A549 (cell line): ENCODE results near the gene CFAP46. TPM values are rescaled to one million over a fixed set of nuclear protein-coding genes. Genes with fewer than 3 reads are reported as not detected.

ENCODE experiments used
- ATAC-seq, 2 experiments: fragments of 200-7000 bp in 1 of 2; fragments of >200 bp in 1 of 2; cut with Nextera tagmentation in 1 of 2; cut with Tn5 transposase in 1 of 2; 3 replicates each; pipeline versions ENCODE4 v1.8.0 to v1.9.1; 2018 to 2020; ENCODE audit warnings: mild to moderate bottlenecking in 1 of 2, moderate library complexity in 1 of 2
- CTCF ChIA-PET: fragments of 300-600 bp; sonication (Branson Sonifier 250); formaldehyde crosslinking; extraction: SDS; loops from one replicate; lab custom pipeline; 2021; ENCODE audit warnings: antibody characterized with exemption, inconsistent platforms; lab: Yijun Ruan, JAX
- POLR2A ChIA-PET: fragments of 350-600 bp; formaldehyde crosslinking; extraction: SDS; loops from one replicate; lab custom pipeline; 2021; ENCODE audit warnings: antibody characterized with exemption, inconsistent platforms; lab: Yijun Ruan, JAX
- DNase-seq, 2 experiments: peaks; one replicate each; pipeline versions ENCODE4 v3.0.0 to v3.0.0-alpha.2; 2011 to 2016; ENCODE audit warnings: low read depth in 1 of 2, low spot score in 1 of 2
- FAIRE-seq: peaks from 2 replicates; lab custom pipeline; 2011; peaks lifted over from hg19 to GRCh38; lab: Jason Lieb, UNC
- H3K27ac ChIP-seq, 2 experiments: fragments of >200 bp; sonication (Bioruptor Twin); formaldehyde crosslinking; 3 replicates each; pipeline ENCODE4 v1.5.1; 2016 to 2017
- H3K4me1 ChIP-seq: fragments of >200 bp; sonication (Bioruptor Twin); formaldehyde crosslinking; 3 replicates; pipeline ENCODE4 v1.6.1; 2016
- H3K4me2 ChIP-seq: fragments of >200 bp; sonication (Bioruptor Twin); formaldehyde crosslinking; 3 replicates; pipeline ENCODE4 v1.6.1; 2016
- H3K4me3 ChIP-seq: fragments of >200 bp; sonication (Bioruptor Twin); formaldehyde crosslinking; 3 replicates; pipeline ENCODE4 v1.5.1; 2016
- H3K9me3 ChIP-seq: fragments of >200 bp; sonication (Bioruptor Twin); formaldehyde crosslinking; 3 replicates; pipeline ENCODE4 v1.6.1; 2016
- CHD4 ChIP-seq: fragments of 200-600 bp; sonication (generic); IDR thresholded peaks from 2 replicates; pipeline ENCODE4 v1.6.1; 2016; ENCODE audit warnings: antibody characterized with exemption, mild to moderate bottlenecking, borderline replicate concordance
- EHF ChIP-seq: fragments of 250-450 bp; sonication (Bioruptor Pico); IDR thresholded peaks from 2 replicates; pipeline ENCODE4 v1.5.0; 2020; ENCODE audit warnings: mild to moderate bottlenecking
- EHMT2 ChIP-seq: fragments of 200-600 bp; sonication (generic); IDR thresholded peaks from 2 replicates; pipeline ENCODE4 v1.6.1; 2016; ENCODE audit warnings: antibody characterized with exemption, low read depth, mild to moderate bottlenecking, moderate library complexity
- ESRRA ChIP-seq: fragments of 150-350 bp; IDR thresholded peaks from 2 replicates; pipeline ENCODE4 v1.6.1; 2014; ENCODE audit warnings: mild to moderate bottlenecking, low read length, borderline replicate concordance
- FOSL2 ChIP-seq, 2 experiments: fragments of 450-650 bp in 1 of 2; fragments of >200 bp in 1 of 2; sonication (Bioruptor Twin) in 1 of 2; formaldehyde crosslinking; IDR thresholded peaks; 2 replicates each; pipeline versions ENCODE4 v1.5.0 to v1.6.1; 2016 to 2020; ENCODE audit warnings: mild to moderate bottlenecking in 1 of 2, moderate library complexity in 1 of 2
- FOXS1 ChIP-seq: fragments of 250-450 bp; sonication (Bioruptor Pico); IDR thresholded peaks from 2 replicates; pipeline ENCODE4 v1.5.0; 2020; ENCODE audit warnings: mild to moderate bottlenecking, moderate library complexity
- GATA3 ChIP-seq: IDR thresholded peaks from 2 replicates; pipeline ENCODE4 v1.6.1; 2012; ENCODE audit warnings: borderline replicate concordance
- HEYL ChIP-seq: fragments of 250-450 bp; sonication (Bioruptor Pico); IDR thresholded peaks from 2 replicates; pipeline ENCODE4 v1.8.0; 2021; ENCODE audit warnings: mild to moderate bottlenecking, moderate library complexity
- HOXB5 ChIP-seq: fragments of 250-450 bp; sonication (Bioruptor Pico); IDR thresholded peaks from 2 replicates; pipeline ENCODE4 v1.5.0; 2020; ENCODE audit warnings: mild to moderate bottlenecking, moderate library complexity
- KDM5A ChIP-seq: fragments of 200-600 bp; sonication (generic); IDR thresholded peaks from 2 replicates; pipeline ENCODE4 v1.6.1; 2016; ENCODE audit warnings: antibody characterized with exemption, mild to moderate bottlenecking
- MAFK ChIP-seq: fragments of 450-650 bp; IDR thresholded peaks from 2 replicates; pipeline ENCODE4 v1.6.1; 2014; ENCODE audit not compliant: partially characterized antibody
- NFE2L2 ChIP-seq: fragments of 150-350 bp; conservative IDR thresholded peaks from 2 replicates; pipeline ENCODE4 v1.6.1; 2014; ENCODE audit warnings: low read length
- PHF8 ChIP-seq: fragments of 200-600 bp; sonication (generic); IDR thresholded peaks from 2 replicates; pipeline ENCODE4 v1.6.1; 2016; ENCODE audit warnings: low read depth, mild to moderate bottlenecking, antibody characterized with exemption, moderate library complexity, borderline replicate concordance
- RARB ChIP-seq: fragments of 250-450 bp; sonication (Bioruptor Pico); IDR thresholded peaks from 2 replicates; pipeline ENCODE4 v1.8.0; 2021; ENCODE audit warnings: mild to moderate bottlenecking, moderate library complexity
- RCOR1 ChIP-seq: fragments of 150-350 bp; IDR thresholded peaks from 2 replicates; pipeline ENCODE4 v1.6.1; 2014; ENCODE audit warnings: antibody characterized with exemption, low read length, low read depth
- SMC3 ChIP-seq: fragments of >200 bp; sonication (Bioruptor Twin); formaldehyde crosslinking; IDR thresholded peaks from 3 replicates; pipeline ENCODE4 v1.6.1; 2018; ENCODE audit warnings: inconsistent platforms
- ZFP36 ChIP-seq: fragments of 450-650 bp; IDR thresholded peaks from 2 replicates; pipeline ENCODE4 v1.6.1; 2014; ENCODE audit warnings: borderline replicate concordance; ENCODE audit not compliant: partially characterized antibody
- ZNF302 ChIP-seq: fragments of 250-450 bp; sonication (Bioruptor Pico); IDR thresholded peaks from 2 replicates; pipeline ENCODE4 v1.9.0; 2021; ENCODE audit warnings: inconsistent platforms, mild to moderate bottlenecking, moderate library complexity
- WGBS: methylation state at CpG from one replicate; pipeline ENCODE4 v1.1.6; 2017; ENCODE audit errors: missing lambda C conversion rate; 5-methylcytosine and 5-hydroxymethylcytosine counted together
- polyA plus RNA-seq, 4 experiments: library from polyadenylated mRNA; depleted of rRNA in 3 of 4; stranded (reverse); fragments of >200 nt; fragmentation: RNase III in 1 of 4; extraction: RNeasy Plus Mini Kit Qiagen cat#74134 plus additional on column Dnase treatment in 1 of 4; gene quantifications; 2 replicates in 3 of 4; 3 replicates in 1 of 4; pipeline ENCODE4 v1.2.3, GENCODE V29; 2011 to 2017
- TF ChIP-seq, protein P1 (sequence below): fragments of >200 bp; sonication (Bioruptor Twin); formaldehyde crosslinking; IDR thresholded peaks from 2 replicates; pipeline ENCODE4 v1.6.1; 2016
- TF ChIP-seq, protein P2 (sequence below): fragments of >200 bp; sonication (Bioruptor Twin); formaldehyde crosslinking; IDR thresholded peaks from 3 replicates; pipeline ENCODE4 v1.6.1; 2016
- TF ChIP-seq, protein P3 (sequence below): fragments of 150-350 bp; IDR thresholded peaks from 2 replicates; pipeline ENCODE4 v1.6.1; 2014; ENCODE audit warnings: low read depth, mild to moderate bottlenecking, low read length
- TF ChIP-seq, protein P4 (sequence below): fragments of 250-450 bp; sonication (Bioruptor Pico); IDR thresholded peaks from 2 replicates; pipeline ENCODE4 v1.5.0; 2021; ENCODE audit warnings: mild to moderate bottlenecking, moderate library complexity, borderline replicate concordance

Gene CFAP46
- polyA plus RNA-seq, 2 of the 4 experiments (the other 2 are of a cell fraction): 0.88 to 1.8 TPM

DNA sequence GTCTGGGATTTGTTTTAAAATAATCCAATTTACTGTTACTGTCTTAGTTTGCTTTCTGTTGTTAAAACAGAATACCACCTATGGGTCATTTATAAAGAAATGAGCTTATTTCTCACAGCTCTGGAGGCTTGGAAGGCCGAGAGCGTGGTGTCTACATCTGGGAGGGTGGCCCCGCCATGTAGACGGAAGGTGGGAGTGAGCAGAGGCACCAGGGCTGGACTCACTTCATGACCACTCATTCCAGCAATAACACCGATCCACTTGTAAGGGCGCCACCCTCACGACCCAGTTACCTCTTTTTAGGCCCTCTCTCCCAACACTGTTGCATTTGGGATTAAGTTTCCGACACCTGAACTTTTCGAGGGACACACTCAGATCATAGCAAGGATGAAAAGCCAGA is 36.2 kb upstream of the CFAP46 start:
- ChIA-PET POLR2A (no interaction called here), CTCF (interaction anchor here (1.1 to 1.5 kb wide), 2 partner anchors 20 to 38 kb away, joined by 3 read pairs; no protein-coding TSS in a partner anchor)
- no peak for FAIRE-seq
- Histone ChIP-seq H3K4me1 (no peaks in the 10 kb centered on the region), H3K4me2 (no peak overlapping the region), H3K27ac (no peak overlapping the region), H3K4me3 (no peak overlapping the region), H3K9me3 (no peaks in the 10 kb centered on the region)
- ATAC-seq: no peak
- no peak for DNase-seq
- WGBS: 45% methylated on average over 9 of the region's 9 CpGs
- TF ChIP-seq GATA3 (no peak), PHF8 (no peak), HEYL (CRISPR knock-in tag) (no peak), RCOR1 (no peak), NFE2L2 (no peak), EHMT2 (no peak), KDM5A (no peak), CHD4 (no peak), RARB (CRISPR knock-in tag) (no peak), ZFP36 (no peak), MAFK (no peak), FOSL2 (IDR thresholded peaks at IDR 0.05) (no peak), FOSL2 (CRISPR knock-in tag; IDR thresholded peaks at IDR 0.05) (no peak), SMC3 (no peak), ESRRA (no peak), ZNF302 (no peak), EHF (CRISPR knock-in tag) (no peak)
- TF ChIP-seq, protein P1, sequence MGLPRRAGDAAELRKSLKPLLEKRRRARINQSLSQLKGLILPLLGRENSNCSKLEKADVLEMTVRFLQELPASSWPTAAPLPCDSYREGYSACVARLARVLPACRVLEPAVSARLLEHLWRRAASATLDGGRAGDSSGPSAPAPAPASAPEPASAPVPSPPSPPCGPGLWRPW: no peak
- TF ChIP-seq, protein P2, sequence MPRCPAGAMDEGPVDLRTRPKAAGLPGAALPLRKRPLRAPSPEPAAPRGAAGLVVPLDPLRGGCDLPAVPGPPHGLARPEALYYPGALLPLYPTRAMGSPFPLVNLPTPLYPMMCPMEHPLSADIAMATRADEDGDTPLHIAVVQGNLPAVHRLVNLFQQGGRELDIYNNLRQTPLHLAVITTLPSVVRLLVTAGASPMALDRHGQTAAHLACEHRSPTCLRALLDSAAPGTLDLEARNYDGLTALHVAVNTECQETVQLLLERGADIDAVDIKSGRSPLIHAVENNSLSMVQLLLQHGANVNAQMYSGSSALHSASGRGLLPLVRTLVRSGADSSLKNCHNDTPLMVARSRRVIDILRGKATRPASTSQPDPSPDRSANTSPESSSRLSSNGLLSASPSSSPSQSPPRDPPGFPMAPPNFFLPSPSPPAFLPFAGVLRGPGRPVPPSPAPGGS: no peak

DNA sequence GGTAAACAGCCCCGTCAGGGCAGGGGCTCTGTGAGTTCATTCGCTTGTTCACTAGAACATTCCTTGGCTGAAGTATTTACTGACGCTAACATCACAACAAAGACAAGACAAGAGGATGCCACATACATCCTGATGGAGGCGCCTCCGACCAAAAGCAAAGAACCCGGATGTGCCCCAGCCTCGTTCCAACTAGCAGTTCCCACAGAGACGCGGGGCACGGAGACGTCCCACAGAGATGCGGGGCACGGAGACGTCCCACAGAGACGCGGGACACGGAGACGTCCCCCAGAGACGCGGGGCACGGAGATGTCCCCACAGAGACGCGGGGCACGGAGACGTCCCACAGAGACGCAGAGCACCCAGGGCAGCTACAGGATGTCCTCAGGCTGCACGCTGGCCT is 35.4 kb upstream of the CFAP46 start:
- TF ChIP-seq FOXS1 (CRISPR knock-in tag) (no peak), HOXB5 (CRISPR knock-in tag) (no peak)
- TF ChIP-seq, protein P3, sequence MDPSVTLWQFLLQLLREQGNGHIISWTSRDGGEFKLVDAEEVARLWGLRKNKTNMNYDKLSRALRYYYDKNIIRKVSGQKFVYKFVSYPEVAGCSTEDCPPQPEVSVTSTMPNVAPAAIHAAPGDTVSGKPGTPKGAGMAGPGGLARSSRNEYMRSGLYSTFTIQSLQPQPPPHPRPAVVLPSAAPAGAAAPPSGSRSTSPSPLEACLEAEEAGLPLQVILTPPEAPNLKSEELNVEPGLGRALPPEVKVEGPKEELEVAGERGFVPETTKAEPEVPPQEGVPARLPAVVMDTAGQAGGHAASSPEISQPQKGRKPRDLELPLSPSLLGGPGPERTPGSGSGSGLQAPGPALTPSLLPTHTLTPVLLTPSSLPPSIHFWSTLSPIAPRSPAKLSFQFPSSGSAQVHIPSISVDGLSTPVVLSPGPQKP: no peak
- TF ChIP-seq, protein P4, sequence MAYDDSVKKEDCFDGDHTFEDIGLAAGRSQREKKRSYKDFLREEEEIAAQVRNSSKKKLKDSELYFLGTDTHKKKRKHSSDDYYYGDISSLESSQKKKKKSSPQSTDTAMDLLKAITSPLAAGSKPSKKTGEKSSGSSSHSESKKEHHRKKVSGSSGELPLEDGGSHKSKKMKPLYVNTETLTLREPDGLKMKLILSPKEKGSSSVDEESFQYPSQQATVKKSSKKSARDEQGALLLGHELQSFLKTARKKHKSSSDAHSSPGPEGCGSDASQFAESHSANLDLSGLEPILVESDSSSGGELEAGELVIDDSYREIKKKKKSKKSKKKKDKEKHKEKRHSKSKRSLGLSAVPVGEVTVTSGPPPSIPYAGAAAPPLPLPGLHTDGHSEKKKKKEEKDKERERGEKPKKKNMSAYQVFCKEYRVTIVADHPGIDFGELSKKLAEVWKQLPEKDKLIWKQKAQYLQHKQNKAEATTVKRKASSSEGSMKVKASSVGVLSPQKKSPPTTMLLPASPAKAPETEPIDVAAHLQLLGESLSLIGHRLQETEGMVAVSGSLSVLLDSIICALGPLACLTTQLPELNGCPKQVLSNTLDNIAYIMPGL: no peak
- no peak overlapping the region for H3K27ac ChIP-seq
- ATAC-seq: no peak
- DNase-seq: no peak
- 69% methylated on average over 27 of the region's 27 CpGs for WGBS
- no peaks in the 10 kb centered on the region for H3K4me1 ChIP-seq
- no peak for FAIRE-seq
- H3K4me3 ChIP-seq: no peak overlapping the region
- H3K4me2 ChIP-seq: no peak overlapping the region
- POLR2A ChIA-PET: no interaction called here
- H3K9me3 ChIP-seq: no peaks in the 10 kb centered on the region
- CTCF ChIA-PET: interaction anchor here (1.5 kb wide), 1 partner anchor 38 kb away, joined by 3 read pairs; no protein-coding TSS in a partner anchor
